Fibroblast of lung (primary cell): Measurements from ENCODE around the gene SPEN. TPM values are rescaled to one million over a fixed set of nuclear protein-coding genes. Genes with fewer than 3 reads are reported as not detected.

ENCODE experiments used
- DNase-seq, 2 donors: peaks; one replicate each; pipeline versions ENCODE4 v3.0.0 to v3.0.0-alpha.2; 2010; ENCODE audit warnings: low read depth in 2 of 2
- H2AFZ ChIP-seq: 2 replicates; pipeline ENCODE4 v1.5.1; 2012; ENCODE audit warnings: low read length, control low read depth, inconsistent platforms
- H3K27ac ChIP-seq: 2 replicates; pipeline ENCODE4 v1.5.1; 2011; ENCODE audit warnings: low read length, control low read depth; ENCODE audit not compliant: insufficient read depth
- H3K27me3 ChIP-seq: 2 replicates; pipeline ENCODE4 v1.5.1; 2011; ENCODE audit warnings: mild to moderate bottlenecking, low read length; ENCODE audit not compliant: control insufficient read depth, insufficient read depth
- H3K36me3 ChIP-seq: 2 replicates; pipeline ENCODE4 v1.5.1; 2011; ENCODE audit warnings: low read length; ENCODE audit not compliant: control insufficient read depth, insufficient read depth
- H3K4me1 ChIP-seq: 2 replicates; pipeline ENCODE4 v1.5.1; 2011; ENCODE audit warnings: low read length; ENCODE audit not compliant: control insufficient read depth, insufficient read depth; ENCODE audit errors: extremely low read depth
- H3K4me2 ChIP-seq: 2 replicates; pipeline ENCODE4 v1.5.1; 2011; ENCODE audit warnings: low read length, control low read depth; ENCODE audit not compliant: insufficient read depth; ENCODE audit errors: extremely low read depth
- H3K4me3 ChIP-seq, 4 experiments: fragments of 200-600 bp in 1 of 4; sonication (generic) in 1 of 4; replicated peaks in 1 of 4; 2 replicates each; pipeline ENCODE4 v1.5.1; 2011 to 2016; ENCODE audit warnings: low read length in 4 of 4, low read depth in 3 of 4, mild to moderate bottlenecking in 3 of 4, control low read depth in 2 of 4, inconsistent platforms in 1 of 4, mixed read lengths in 1 of 4; ENCODE audit not compliant: insufficient read depth in 1 of 4; ENCODE audit errors: control extremely low read depth in 1 of 4
- H3K79me2 ChIP-seq: 2 replicates; pipeline ENCODE4 v1.5.1; 2012; ENCODE audit warnings: mild to moderate bottlenecking, low read length, inconsistent platforms; ENCODE audit not compliant: control insufficient read depth, insufficient read depth
- H3K9ac ChIP-seq: 2 replicates; pipeline ENCODE4 v1.5.1; 2011; ENCODE audit warnings: mild to moderate bottlenecking, low read length, control low read depth; ENCODE audit not compliant: insufficient read depth
- H3K9me3 ChIP-seq: 2 replicates; pipeline ENCODE4 v1.5.1; 2012; ENCODE audit warnings: low read depth, low read length; ENCODE audit not compliant: control insufficient read depth, insufficient read depth
- H4K20me1 ChIP-seq: 2 replicates; pipeline ENCODE4 v1.5.1; 2011; ENCODE audit warnings: low read length; ENCODE audit not compliant: control insufficient read depth, insufficient read depth; ENCODE audit errors: extremely low read depth
- EZH2 ChIP-seq: IDR thresholded peaks from 2 replicates; pipeline ENCODE4 v1.5.1; 2012; ENCODE audit warnings: low read length, control low read depth, mild to moderate bottlenecking; ENCODE audit errors: missing control alignments
- polyA plus RNA-seq, 2 donors: library from polyadenylated mRNA; depleted of rRNA in 1 of 2; stranded (reverse) in 1 of 2; unstranded in 1 of 2; fragments of >200 nt; gene quantifications; 2 replicates each; pipeline ENCODE4 v1.2.1, GENCODE V29; 2011 to 2012; ENCODE audit warnings: missing spikeins in 1 of 2
- total RNA-seq: library from RNA; depleted of rRNA; stranded (reverse); fragments of >200 nt; gene quantifications from 2 replicates; pipeline ENCODE4 v1.2.1, GENCODE V29; 2014
- TF ChIP-seq, protein P1 (sequence below), 2 donors: IDR thresholded peaks in 1 of 2; conservative IDR thresholded peaks in 1 of 2; 1 replicate in 1 of 2; 2 replicates in 1 of 2; pipeline ENCODE4 v1.5.1; 2011 to 2012; ENCODE audit warnings: low read length in 2 of 2, control low read depth in 1 of 2, inconsistent platforms in 1 of 2, low read depth in 1 of 2, mild to moderate bottlenecking in 1 of 2

Gene SPEN
- total and polyA plus RNA-seq, 2 donors (not counting 1 experiment from before 2014, with no cell fraction given) = 5.1 to 11.9 TPM

DNA sequence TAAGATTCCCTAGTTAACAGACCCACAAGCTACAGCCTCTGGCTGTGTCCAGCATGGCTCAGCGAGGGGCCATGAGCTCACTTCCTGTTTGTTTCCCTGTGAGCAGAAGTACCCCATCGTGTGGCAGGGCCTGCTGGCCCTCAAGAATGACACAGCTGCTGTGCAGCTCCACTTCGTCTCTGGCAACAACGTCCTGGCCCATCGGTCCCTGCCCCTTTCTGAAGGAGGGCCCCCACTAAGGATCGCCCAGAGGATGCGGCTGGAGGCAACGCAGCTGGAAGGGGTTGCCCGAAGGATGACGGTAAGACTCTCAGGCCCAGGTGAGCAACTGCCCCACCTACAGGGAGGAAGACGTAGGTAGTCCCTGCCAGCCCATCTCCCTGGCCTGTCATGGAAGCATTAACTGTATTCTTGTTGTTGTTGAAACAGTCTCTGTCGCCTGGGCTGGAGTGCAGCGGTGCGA is 90.2 kb downstream of the SPEN start:
- H3K4me1 ChIP-seq = peaks cover 7% of the 10 kb centered on the region
- peak in 1 of 2 donors; percentile 40 for DNase-seq
- H3K79me2 ChIP-seq = no peaks in the 10 kb centered on the region
- H3K4me2 ChIP-seq = no peak overlapping the region
- H3K27ac ChIP-seq = peak overlapping the region; percentile 0
- TF ChIP-seq, protein P1, sequence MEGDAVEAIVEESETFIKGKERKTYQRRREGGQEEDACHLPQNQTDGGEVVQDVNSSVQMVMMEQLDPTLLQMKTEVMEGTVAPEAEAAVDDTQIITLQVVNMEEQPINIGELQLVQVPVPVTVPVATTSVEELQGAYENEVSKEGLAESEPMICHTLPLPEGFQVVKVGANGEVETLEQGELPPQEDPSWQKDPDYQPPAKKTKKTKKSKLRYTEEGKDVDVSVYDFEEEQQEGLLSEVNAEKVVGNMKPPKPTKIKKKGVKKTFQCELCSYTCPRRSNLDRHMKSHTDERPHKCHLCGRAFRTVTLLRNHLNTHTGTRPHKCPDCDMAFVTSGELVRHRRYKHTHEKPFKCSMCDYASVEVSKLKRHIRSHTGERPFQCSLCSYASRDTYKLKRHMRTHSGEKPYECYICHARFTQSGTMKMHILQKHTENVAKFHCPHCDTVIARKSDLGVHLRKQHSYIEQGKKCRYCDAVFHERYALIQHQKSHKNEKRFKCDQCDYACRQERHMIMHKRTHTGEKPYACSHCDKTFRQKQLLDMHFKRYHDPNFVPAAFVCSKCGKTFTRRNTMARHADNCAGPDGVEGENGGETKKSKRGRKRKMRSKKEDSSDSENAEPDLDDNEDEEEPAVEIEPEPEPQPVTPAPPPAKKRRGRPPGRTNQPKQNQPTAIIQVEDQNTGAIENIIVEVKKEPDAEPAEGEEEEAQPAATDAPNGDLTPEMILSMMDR (conservative IDR thresholded peaks at IDR 0.05 in 1 of 2, IDR thresholded peaks at IDR 0.05 in 1 of 2; ENCODE audit: low read depth in 1 of 2, low read length in 2 of 2) = peak in 1 of 2 donors; percentile 4
- TF ChIP-seq EZH2 = no peak
- H3K4me3 ChIP-seq = no peak overlapping the region
- H3K36me3 ChIP-seq = peaks cover 28% of the 10 kb centered on the region
- H4K20me1 ChIP-seq = no peaks in the 10 kb centered on the region
- H3K9ac ChIP-seq = no peak overlapping the region
- H3K9me3 ChIP-seq = no peaks in the 10 kb centered on the region
- no peak overlapping the region for H2AFZ ChIP-seq
- H3K27me3 ChIP-seq = no peaks in the 10 kb centered on the region

DNA sequence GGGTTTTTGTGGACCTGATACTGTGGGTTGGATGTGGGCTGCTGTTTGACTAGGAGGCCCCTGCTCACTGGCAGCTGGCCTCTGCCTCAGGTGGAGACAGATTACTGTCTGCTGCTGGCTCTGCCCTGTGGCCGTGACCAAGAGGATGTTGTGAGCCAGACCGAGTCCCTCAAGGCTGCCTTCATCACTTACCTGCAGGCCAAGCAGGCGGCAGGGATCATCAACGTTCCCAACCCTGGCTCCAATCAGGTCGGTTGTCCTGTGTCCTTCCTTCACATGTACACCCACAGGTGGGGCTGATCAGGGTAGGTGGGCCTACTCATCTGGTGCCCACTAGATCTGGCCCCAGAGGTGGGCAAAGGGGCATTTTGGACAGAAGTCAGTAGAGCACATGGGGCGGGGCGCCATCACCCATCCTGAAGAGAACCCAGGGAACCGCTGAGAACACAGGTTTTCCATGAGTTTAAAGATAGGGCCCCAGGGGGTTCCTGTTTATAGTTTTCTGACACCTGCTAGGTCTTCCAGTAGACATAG is 91.2 kb downstream of the SPEN start:
- no peak for TF ChIP-seq EZH2
- TF ChIP-seq, protein P1 (conservative IDR thresholded peaks at IDR 0.05 in 1 of 2, IDR thresholded peaks at IDR 0.05 in 1 of 2; ENCODE audit: low read depth in 1 of 2, low read length in 2 of 2) = no peak
- Histone ChIP-seq H3K79me2 (no peaks in the 10 kb centered on the region), H3K4me2 (no peak overlapping the region), H3K4me1 (peaks cover 7% of the 10 kb centered on the region), H3K4me3 (no peak overlapping the region), H3K9me3 (no peaks in the 10 kb centered on the region), H3K36me3 (peaks cover 35% of the 10 kb centered on the region), H3K9ac (no peak overlapping the region), H4K20me1 (no peaks in the 10 kb centered on the region), H2AFZ (no peak overlapping the region), H3K27me3 (no peaks in the 10 kb centered on the region), H3K27ac (no peak overlapping the region)
- DNase-seq = no peak

DNA sequence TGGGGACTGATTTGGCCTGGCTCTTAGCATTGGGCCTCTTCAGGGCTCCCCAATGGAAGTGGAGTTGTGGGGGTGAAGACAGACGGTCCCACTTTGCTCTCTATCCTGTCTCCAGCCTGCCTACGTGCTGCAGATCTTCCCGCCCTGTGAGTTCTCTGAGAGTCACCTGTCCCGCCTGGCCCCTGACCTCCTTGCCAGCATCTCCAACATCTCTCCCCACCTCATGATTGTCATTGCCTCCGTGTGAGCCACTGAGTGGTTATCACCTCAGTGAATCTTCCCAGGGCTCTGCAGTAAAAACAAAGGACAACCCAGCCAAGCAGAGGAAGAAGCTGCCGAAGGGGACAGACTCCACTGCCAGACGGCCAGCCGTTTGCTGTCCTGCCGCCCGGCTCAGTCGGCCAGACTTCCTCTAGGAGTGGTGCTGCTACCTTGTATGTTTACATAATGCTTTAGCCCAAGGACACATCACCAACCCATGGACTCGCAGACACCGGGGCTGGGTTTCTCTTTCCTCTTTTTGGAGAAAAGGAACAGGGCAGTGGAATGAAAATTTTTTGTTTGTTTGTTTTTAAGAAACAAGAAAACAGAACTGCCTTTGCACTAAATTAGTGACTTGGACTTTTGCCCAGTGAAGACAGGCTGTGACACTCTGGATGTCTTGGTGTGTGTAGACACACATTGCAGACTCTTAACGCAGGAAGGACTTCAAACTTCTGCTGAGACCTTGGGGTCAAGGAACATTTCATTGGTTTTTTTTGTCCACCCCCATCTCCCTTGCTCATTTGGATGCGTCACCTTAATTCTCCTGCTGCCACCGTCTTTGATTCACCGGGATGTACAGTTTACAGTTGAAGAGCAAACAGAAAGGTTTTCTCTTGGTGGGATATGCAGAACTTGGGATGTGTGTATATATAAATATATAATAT is 91.9 kb downstream of the SPEN start:
- Histone ChIP-seq H3K27me3 (no peaks in the 10 kb centered on the region), H3K9ac (no peak overlapping the region), H3K36me3 (peaks cover 40% of the 10 kb centered on the region), H3K4me1 (peaks cover 7% of the 10 kb centered on the region), H3K27ac (peak overlapping the region; percentile 37), H2AFZ (no peak overlapping the region), H3K4me2 (no peak overlapping the region), H3K79me2 (no peaks in the 10 kb centered on the region), H3K4me3 (no peak overlapping the region), H4K20me1 (no peaks in the 10 kb centered on the region), H3K9me3 (no peaks in the 10 kb centered on the region)
- DNase-seq = peak; percentile 38 to 51
- no peak for TF ChIP-seq EZH2
- TF ChIP-seq, protein P1 (conservative IDR thresholded peaks at IDR 0.05 in 1 of 2, IDR thresholded peaks at IDR 0.05 in 1 of 2; ENCODE audit: low read depth in 1 of 2, low read length in 2 of 2) = no peak
